ENCODE measurements around the gene CXXC5.

Gene CXXC5

DNA sequence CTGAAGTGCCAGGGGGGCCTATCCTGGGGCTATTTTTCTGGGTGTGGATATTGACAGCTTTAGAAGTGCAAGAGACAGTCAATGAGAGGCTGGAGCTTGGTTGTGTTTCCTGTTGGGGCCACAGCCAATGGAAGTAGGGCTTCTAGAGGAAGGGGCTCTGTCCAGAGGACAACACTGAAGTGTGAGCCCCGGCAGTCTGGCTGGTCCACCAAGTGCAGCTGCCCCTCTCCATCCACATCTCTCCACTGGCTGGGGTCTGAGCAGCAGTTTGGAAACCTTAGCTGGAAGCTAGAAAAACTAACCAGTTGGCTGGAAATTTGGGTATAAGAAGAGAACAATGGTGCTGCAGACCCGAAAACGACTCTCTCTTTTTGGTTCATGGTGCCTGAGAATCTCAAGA, 83.1 kb downstream of the CXXC5 start:
- no peak overlapping the region for H3K9ac ChIP-seq (ENCODE audit: low read length)
- peaks cover 16% of the 10 kb centered on the region for H3K4me1 ChIP-seq (ENCODE audit: control insufficient read depth, insufficient read depth, low read length)
- no peaks in the 10 kb centered on the region for H3K9me3 ChIP-seq (ENCODE audit: control insufficient read depth, low read length)
- H3K4me3 ChIP-seq (ENCODE audit: low read length): no peak overlapping the region
- no peaks in the 10 kb centered on the region for H3K36me3 ChIP-seq (ENCODE audit: control insufficient read depth, insufficient read depth, low read length)
- H3K27me3 ChIP-seq (ENCODE audit: control insufficient read depth, insufficient read depth, low read length): no peaks in the 10 kb centered on the region

DNA sequence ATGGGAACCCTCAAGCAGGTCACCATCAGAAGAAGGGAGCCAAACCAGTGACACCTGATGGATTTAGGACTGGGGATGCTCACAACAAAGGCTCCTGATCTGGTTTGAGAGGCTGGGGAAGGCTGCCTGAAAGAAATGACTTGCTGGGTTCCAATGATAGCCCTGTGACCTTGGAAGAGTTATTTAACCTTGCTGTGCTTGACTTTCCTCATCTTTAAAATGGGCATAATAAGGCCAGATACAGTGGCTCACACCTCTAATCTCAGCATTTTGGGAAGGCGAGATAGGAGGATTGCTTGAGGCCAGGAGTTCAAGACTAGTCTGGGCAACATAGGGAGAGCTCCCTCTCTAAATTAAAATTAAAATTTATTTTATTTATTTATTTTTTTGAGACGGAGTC, 83.9 kb downstream of the CXXC5 start:
- Histone ChIP-seq H3K36me3 (ENCODE audit: control insufficient read depth, insufficient read depth, low read length) (no peaks in the 10 kb centered on the region), H3K4me1 (ENCODE audit: control insufficient read depth, insufficient read depth, low read length) (peaks cover 16% of the 10 kb centered on the region), H3K4me3 (ENCODE audit: low read length) (no peak overlapping the region), H3K9me3 (ENCODE audit: control insufficient read depth, low read length) (no peaks in the 10 kb centered on the region), H3K9ac (ENCODE audit: low read length) (no peak overlapping the region), H3K27me3 (ENCODE audit: control insufficient read depth, insufficient read depth, low read length) (no peaks in the 10 kb centered on the region)

DNA sequence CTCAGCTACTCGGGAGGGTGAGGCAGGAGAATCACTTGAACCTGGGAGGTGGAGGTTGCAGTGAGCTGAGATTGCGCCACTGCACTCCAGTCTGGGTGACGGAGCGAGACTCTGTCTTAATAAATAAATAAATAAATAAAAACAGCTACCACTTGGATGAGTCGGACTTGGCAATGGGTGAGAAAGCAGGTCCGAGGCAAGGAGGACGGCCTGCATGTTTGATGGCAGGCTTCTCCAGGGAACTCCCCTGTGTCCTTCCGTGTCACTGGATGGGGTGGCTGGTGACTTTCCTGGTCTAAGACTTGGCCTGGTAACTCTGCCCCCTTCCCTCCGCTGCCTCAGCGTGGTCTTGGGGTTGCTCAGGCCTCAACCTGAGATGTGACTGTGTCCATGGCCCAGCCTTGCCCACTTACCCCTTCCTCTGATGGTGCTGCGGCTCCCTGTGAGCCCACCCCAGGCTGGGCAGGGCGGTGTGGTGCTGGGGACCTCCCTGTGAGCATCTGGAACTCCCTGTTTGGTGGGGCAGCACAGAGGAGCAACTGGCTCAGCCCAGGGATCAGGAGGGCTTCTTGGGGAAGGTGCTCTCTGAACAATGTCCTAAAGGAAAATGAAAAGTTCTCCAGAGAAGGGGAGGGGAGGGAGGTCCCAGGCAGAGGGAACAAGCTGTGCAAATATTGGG, 85.0 kb downstream of the CXXC5 start:
- H3K36me3 ChIP-seq (ENCODE audit: control insufficient read depth, insufficient read depth, low read length): no peaks in the 10 kb centered on the region
- no peaks in the 10 kb centered on the region for H3K27me3 ChIP-seq (ENCODE audit: control insufficient read depth, insufficient read depth, low read length)
- no peak overlapping the region for H3K4me3 ChIP-seq (ENCODE audit: low read length)
- no peaks in the 10 kb centered on the region for H3K9me3 ChIP-seq (ENCODE audit: control insufficient read depth, low read length)
- H3K4me1 ChIP-seq (ENCODE audit: control insufficient read depth, insufficient read depth, low read length): peaks cover 17% of the 10 kb centered on the region
- H3K9ac ChIP-seq (ENCODE audit: low read length): peak overlapping the region; percentile 50
